Measurements from ENCODE around the gene ARHGAP24. TPM values are rescaled to one million over a fixed set of nuclear protein-coding genes. Genes with fewer than 3 reads are reported as not detected.

The ARHGAP24 gene
- total RNA-seq, 2 donors from 2014 or later = 66.8 to 85.6 TPM

DNA sequence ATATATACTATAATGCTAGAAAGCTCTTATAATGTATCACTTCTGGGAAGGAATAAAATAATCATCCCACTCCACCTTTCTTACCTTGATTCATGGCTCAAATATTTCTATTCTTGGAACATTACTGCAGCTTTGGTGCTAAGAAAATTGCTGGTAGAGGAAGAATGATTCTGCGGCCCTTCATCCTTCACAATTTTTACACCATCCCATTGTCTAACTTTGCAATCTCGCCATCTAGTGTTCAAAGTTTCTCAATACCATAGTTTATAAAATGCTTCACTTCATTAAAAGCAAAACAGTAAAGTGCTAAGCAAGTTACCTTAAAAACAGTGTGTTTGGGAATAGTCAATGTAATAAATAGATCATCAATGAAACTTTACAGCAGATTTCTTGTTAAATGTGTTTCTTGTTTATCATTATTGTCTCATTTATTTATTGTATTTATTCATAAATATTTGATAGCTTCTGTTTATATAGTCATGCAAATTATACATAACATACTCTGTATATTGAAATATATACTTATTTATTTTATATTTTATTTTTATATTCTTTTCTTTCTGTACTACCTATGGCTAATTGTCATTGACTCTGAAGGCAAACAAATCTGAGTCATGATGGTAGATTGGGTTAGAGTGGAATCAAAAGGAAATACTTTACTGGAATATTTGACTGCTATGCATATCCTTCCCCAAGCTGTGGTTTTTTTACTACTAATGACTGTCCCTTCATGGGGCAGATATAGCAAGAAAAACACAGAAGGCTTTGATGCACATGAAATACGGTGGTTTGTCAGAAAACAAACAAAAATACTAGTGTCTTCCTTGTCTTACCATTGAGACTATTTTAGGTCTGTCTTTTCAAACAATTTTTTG is 494.2 kb downstream of the ARHGAP24 start:
- no peak overlapping the region for H3K9ac ChIP-seq (ENCODE audit: extremely low read depth, low read length, poor library complexity, severe bottlenecking)
- peaks cover 32% of the 10 kb centered on the region for H3K36me3 Mint-ChIP-seq (ENCODE audit: low read depth)
- WGBS, 2 experiments (ENCODE audit: insufficient coverage in 1 of 2, insufficient read length in 1 of 2) = 59 to 92% methylated on average over 1 to 3 of the region's 3 CpGs

DNA sequence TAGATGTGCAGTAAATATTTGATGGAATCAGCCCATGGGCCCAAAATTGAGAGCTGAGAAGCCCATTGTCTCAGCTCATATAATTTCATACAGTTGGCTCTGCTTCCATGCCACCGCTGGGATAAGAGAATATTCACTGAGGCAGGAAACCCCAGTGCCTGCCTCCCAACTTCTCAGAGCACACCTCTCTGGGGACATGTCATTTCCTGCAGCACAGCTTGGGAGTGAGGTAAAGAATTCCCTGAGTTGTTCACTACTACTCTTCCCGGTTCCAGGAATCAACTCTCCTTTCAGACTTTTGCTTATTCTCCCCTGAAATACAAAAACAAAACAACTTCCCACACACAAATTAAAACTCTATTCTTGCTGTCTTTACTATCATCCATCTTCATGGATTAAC is 495.6 kb downstream of the ARHGAP24 start:
- TF ChIP-seq, protein P1, sequence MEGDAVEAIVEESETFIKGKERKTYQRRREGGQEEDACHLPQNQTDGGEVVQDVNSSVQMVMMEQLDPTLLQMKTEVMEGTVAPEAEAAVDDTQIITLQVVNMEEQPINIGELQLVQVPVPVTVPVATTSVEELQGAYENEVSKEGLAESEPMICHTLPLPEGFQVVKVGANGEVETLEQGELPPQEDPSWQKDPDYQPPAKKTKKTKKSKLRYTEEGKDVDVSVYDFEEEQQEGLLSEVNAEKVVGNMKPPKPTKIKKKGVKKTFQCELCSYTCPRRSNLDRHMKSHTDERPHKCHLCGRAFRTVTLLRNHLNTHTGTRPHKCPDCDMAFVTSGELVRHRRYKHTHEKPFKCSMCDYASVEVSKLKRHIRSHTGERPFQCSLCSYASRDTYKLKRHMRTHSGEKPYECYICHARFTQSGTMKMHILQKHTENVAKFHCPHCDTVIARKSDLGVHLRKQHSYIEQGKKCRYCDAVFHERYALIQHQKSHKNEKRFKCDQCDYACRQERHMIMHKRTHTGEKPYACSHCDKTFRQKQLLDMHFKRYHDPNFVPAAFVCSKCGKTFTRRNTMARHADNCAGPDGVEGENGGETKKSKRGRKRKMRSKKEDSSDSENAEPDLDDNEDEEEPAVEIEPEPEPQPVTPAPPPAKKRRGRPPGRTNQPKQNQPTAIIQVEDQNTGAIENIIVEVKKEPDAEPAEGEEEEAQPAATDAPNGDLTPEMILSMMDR (conservative IDR thresholded peaks at IDR 0.05) = no peak
- peaks cover 35% of the 10 kb centered on the region for H3K36me3 ChIP-seq (ENCODE audit: control insufficient read depth, insufficient read depth, low read length)
- DNase-seq = no peak
- H3K27ac ChIP-seq (ENCODE audit: low read depth, low read length) = no peak overlapping the region
- Mint-ChIP-seq H3K4me3 (no peak overlapping the region), H3K4me1 (peaks cover 2% of the 10 kb centered on the region), H3K36me3 (ENCODE audit: low read depth) (peaks cover 30% of the 10 kb centered on the region), H3K27ac (no peak overlapping the region), H3K9me3 (no peaks in the 10 kb centered on the region), H3K27me3 (ENCODE audit: insufficient read depth) (no peaks in the 10 kb centered on the region)
- H3K27me3 ChIP-seq (ENCODE audit: control insufficient read depth, insufficient read depth, low read length, poor library complexity, severe bottlenecking) = no peaks in the 10 kb centered on the region
- H3K4me1 ChIP-seq (ENCODE audit: control insufficient read depth, insufficient read depth, low read length) = no peaks in the 10 kb centered on the region
- no peak overlapping the region for H3K4me3 ChIP-seq (ENCODE audit: low read length)
- no peak overlapping the region for H3K9ac ChIP-seq (ENCODE audit: extremely low read depth, low read length, poor library complexity, severe bottlenecking)
- peaks cover 8% of the 10 kb centered on the region for H3K9me3 ChIP-seq (ENCODE audit: control insufficient read depth, low read length)
- 82 to 100% methylated on average over 1 to 2 of the region's 2 CpGs for WGBS, 2 experiments (ENCODE audit: insufficient coverage in 1 of 2, insufficient read length in 1 of 2)

More for the DNA sequence above, 494.2 kb downstream of the ARHGAP24 start:
- Histone ChIP-seq H3K27me3 (ENCODE audit: control insufficient read depth, insufficient read depth, low read length, poor library complexity, severe bottlenecking) (no peaks in the 10 kb centered on the region), H3K4me1 (ENCODE audit: control insufficient read depth, insufficient read depth, low read length) (no peaks in the 10 kb centered on the region), H3K9me3 (ENCODE audit: control insufficient read depth, low read length) (peaks cover 8% of the 10 kb centered on the region), H3K27ac (ENCODE audit: low read depth, low read length) (no peak overlapping the region), H3K4me3 (ENCODE audit: low read length) (no peak overlapping the region), H3K36me3 (ENCODE audit: control insufficient read depth, insufficient read depth, low read length) (peaks cover 27% of the 10 kb centered on the region)
- H3K27me3 Mint-ChIP-seq (ENCODE audit: insufficient read depth) = no peaks in the 10 kb centered on the region
- H3K27ac Mint-ChIP-seq = no peak overlapping the region
- H3K4me3 Mint-ChIP-seq = no peak overlapping the region
- peaks cover 4% of the 10 kb centered on the region for H3K9me3 Mint-ChIP-seq
- H3K4me1 Mint-ChIP-seq = peaks cover 2% of the 10 kb centered on the region
- TF ChIP-seq, protein P1 (conservative IDR thresholded peaks at IDR 0.05) = peak; percentile 71
- no peak for DNase-seq

DNA sequence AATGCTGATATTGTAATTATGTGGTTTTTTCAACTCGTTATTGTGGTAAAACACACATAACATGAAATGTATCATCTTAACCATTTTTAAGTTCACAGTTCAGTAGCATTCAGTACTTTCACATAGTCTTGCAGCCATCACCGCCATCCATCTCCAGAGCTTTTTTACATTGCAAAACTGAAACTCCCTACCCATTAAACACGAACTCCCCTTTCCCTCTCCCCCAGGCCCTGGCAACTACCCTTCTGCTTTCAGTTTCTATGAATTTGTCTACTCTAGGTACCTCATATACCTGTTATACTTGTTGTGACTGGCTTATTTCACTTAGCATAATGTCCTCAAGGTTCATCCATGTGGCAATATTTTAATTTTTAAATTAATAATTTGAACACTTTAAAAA is 504.3 kb downstream of the ARHGAP24 start:
- H3K9me3 ChIP-seq (ENCODE audit: control insufficient read depth, low read length) = no peaks in the 10 kb centered on the region
- Mint-ChIP-seq H3K4me1 (no peaks in the 10 kb centered on the region), H3K36me3 (ENCODE audit: low read depth) (peaks cover 76% of the 10 kb centered on the region), H3K4me3 (no peak overlapping the region), H3K27me3 (ENCODE audit: insufficient read depth) (no peaks in the 10 kb centered on the region), H3K9me3 (no peaks in the 10 kb centered on the region), H3K27ac (no peak overlapping the region)
- peaks cover 87% of the 10 kb centered on the region for H3K36me3 ChIP-seq (ENCODE audit: control insufficient read depth, insufficient read depth, low read length)
- WGBS, 2 experiments (ENCODE audit: insufficient coverage in 1 of 2, insufficient read length in 1 of 2) = 87 to 100% methylated on average over 1 to 3 of the region's 3 CpGs
- H3K27ac ChIP-seq (ENCODE audit: low read depth, low read length) = no peak overlapping the region
- H3K27me3 ChIP-seq (ENCODE audit: control insufficient read depth, insufficient read depth, low read length, poor library complexity, severe bottlenecking) = no peaks in the 10 kb centered on the region
- TF ChIP-seq, protein P1 (conservative IDR thresholded peaks at IDR 0.05) = no peak
- no peaks in the 10 kb centered on the region for H3K4me1 ChIP-seq (ENCODE audit: control insufficient read depth, insufficient read depth, low read length)
- no peak overlapping the region for H3K9ac ChIP-seq (ENCODE audit: extremely low read depth, low read length, poor library complexity, severe bottlenecking)
- H3K4me3 ChIP-seq (ENCODE audit: low read length) = no peak overlapping the region
- DNase-seq = no peak

All from endodermal cell (in vitro differentiated cells).